ENCODE results near the gene NKD2. TPM values are rescaled to one million over a fixed set of nuclear protein-coding genes. Genes with fewer than 3 reads are reported as not detected.
"Not testable (repeated sequence)": the region's sequence is repeated elsewhere in the genome, so short reads cannot be mapped to it uniquely, and the experiment has no call there.

Gene NKD2
- total RNA-seq, 1 experiment from 2014 or later = not detected

DNA sequence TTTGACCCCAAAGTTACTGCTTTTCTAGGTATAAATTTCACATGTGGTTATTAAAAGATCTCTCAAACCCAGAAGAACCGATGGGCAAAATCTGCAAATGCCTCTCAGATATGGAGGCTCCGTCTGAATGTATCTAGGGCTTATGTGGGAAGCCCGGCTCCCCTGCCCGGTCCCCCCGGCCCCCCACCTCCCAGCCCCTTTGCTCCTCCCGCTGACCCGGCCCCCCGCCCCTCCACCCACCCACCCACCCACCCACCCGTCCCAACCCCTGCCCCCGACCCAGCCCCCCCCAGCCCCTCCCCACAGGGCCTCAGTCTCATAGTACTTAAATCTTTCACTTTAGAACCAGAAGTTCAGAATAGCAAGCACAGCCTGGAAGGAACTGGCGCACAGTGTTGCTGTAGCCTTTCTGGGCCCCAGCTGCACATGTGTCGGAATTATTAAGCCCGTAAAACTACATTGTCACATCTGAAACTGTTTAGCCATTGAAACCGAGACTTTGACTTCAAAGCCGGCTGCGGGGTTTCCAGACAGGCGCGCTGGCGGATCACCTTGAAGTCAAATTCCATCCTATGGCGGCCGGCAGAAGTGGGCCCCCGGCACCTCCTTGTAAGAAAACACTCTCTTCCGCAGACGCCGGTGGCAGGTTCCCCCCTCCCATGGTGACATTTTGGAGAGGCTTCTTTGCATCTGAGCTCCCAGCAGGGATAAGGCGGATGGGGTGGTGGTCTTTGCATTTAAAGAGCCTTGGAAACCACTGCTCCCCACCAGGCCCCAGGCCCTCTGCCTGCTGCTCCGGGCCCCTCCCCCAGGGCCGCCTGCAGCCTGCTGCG, 12.8 kb downstream of the NKD2 start:
- DNase-seq = no peak
- Histone ChIP-seq H3K27ac (ENCODE audit: low read length) (no peak overlapping the region), H3K4me1 (ENCODE audit: low read length) (no peaks in the 10 kb centered on the region), H3K9ac (ENCODE audit: low read length) (no peak overlapping the region), H3K9me2 (replicated peaks; ENCODE audit: insufficient read depth, low read length) (no peaks in the 10 kb centered on the region), H3K27me3 (ENCODE audit: low read length) (no peaks in the 10 kb centered on the region), H3K4me3 (ENCODE audit: low read length) (no peak overlapping the region), H3K36me3 (ENCODE audit: insufficient read depth, low read length) (no peaks in the 10 kb centered on the region), H2AFZ (ENCODE audit: low read length) (no peak overlapping the region), H3K9me3 (ENCODE audit: low read length) (no peaks in the 10 kb centered on the region), H4K20me1 (ENCODE audit: insufficient read depth, low read depth, low read length) (no peaks in the 10 kb centered on the region), H3K79me2 (ENCODE audit: low read length) (no peaks in the 10 kb centered on the region), H3K4me2 (ENCODE audit: low read depth, low read length, poor library complexity, severe bottlenecking) (no peak overlapping the region)

DNA sequence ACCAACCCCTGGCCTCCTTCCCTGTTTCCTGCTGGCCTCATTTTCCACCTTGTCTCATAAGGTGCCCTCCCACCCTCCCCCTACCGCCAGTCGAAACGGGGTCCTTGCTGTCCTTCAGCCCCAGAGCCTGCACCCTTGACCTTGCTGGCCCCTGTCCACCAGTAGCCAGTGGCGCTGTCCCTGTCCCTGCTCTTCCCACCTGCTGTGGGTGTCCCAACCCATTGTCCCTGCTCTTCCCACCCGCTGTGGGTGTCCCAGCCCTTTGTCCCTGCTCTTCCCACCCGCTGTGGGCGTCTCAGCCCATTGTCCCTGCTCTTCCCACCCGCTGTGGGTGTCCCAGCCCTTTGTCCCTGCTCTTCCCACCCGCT, 13.4 kb downstream of the NKD2 start:
- not testable (repeated sequence) for H3K9me3 ChIP-seq (ENCODE audit: low read length); H3K9ac ChIP-seq (ENCODE audit: low read length); H3K4me1 ChIP-seq (ENCODE audit: low read length); H3K4me2 ChIP-seq (ENCODE audit: low read depth, low read length, poor library complexity, severe bottlenecking); DNase-seq; H3K4me3 ChIP-seq (ENCODE audit: low read length); H4K20me1 ChIP-seq (ENCODE audit: insufficient read depth, low read depth, low read length); H3K9me2 ChIP-seq (replicated peaks; ENCODE audit: insufficient read depth, low read length); H3K79me2 ChIP-seq (ENCODE audit: low read length); H3K36me3 ChIP-seq (ENCODE audit: insufficient read depth, low read length); H3K27ac ChIP-seq (ENCODE audit: low read length); H3K27me3 ChIP-seq (ENCODE audit: low read length); H2AFZ ChIP-seq (ENCODE audit: low read length)

DNA sequence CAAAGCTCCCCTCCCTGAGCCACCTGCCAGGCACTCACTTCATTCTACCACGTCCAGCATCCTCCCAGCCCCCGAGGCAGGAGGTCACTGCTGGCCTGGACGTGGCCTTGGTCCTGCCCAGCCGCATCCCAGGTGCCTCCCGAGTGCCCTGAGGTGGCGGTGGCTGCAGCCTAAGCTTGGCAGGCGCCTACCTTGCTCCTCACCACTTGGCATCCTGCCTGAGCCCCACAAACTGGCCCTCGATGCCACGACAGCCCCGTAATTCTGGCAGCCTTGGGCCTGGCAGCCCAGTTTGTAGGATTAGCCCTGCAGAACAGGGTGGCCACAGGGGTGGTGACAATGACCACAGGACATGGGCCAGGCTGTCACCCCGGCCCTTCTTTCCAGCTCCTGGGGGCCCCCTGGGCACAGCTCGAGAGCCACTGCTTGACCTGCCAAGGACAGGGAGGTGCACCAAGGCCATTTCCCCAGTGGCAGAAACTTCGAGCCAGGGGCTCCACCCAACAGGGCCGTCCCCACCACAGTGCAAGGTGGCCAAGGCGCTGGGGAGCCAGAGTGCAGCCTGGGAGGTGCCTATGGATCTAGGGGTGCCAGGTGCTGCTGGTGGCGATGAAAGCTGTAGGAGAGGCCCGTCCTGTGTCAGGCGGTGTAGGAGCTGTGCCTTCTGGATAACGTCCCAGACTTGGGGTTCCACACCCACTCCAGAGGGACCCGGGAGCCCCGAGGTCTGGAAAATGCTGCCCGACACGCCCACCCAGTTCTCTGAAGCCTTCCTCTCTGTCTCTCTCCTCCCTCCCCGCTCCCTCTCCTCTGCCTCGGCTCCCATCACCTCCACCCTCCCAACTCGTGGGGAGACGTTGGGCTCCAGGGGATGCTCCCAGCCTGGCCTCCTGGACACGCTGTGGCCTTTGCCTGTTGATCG, 18.4 kb downstream of the NKD2 start:
- no peak overlapping the region for H3K27ac ChIP-seq (ENCODE audit: low read length)
- no peaks in the 10 kb centered on the region for H3K9me3 ChIP-seq (ENCODE audit: low read length)
- no peak overlapping the region for H3K4me2 ChIP-seq (ENCODE audit: low read depth, low read length, poor library complexity, severe bottlenecking)
- no peak for DNase-seq
- no peaks in the 10 kb centered on the region for H3K36me3 ChIP-seq (ENCODE audit: insufficient read depth, low read length)
- no peak overlapping the region for H3K4me3 ChIP-seq (ENCODE audit: low read length)
- no peaks in the 10 kb centered on the region for H3K9me2 ChIP-seq (replicated peaks; ENCODE audit: insufficient read depth, low read length)
- no peaks in the 10 kb centered on the region for H3K79me2 ChIP-seq (ENCODE audit: low read length)
- H3K9ac ChIP-seq (ENCODE audit: low read length) = no peak overlapping the region
- H4K20me1 ChIP-seq (ENCODE audit: insufficient read depth, low read depth, low read length) = no peaks in the 10 kb centered on the region
- no peak overlapping the region for H2AFZ ChIP-seq (ENCODE audit: low read length)
- H3K27me3 ChIP-seq (ENCODE audit: low read length) = no peaks in the 10 kb centered on the region
- no peaks in the 10 kb centered on the region for H3K4me1 ChIP-seq (ENCODE audit: low read length)

DNA sequence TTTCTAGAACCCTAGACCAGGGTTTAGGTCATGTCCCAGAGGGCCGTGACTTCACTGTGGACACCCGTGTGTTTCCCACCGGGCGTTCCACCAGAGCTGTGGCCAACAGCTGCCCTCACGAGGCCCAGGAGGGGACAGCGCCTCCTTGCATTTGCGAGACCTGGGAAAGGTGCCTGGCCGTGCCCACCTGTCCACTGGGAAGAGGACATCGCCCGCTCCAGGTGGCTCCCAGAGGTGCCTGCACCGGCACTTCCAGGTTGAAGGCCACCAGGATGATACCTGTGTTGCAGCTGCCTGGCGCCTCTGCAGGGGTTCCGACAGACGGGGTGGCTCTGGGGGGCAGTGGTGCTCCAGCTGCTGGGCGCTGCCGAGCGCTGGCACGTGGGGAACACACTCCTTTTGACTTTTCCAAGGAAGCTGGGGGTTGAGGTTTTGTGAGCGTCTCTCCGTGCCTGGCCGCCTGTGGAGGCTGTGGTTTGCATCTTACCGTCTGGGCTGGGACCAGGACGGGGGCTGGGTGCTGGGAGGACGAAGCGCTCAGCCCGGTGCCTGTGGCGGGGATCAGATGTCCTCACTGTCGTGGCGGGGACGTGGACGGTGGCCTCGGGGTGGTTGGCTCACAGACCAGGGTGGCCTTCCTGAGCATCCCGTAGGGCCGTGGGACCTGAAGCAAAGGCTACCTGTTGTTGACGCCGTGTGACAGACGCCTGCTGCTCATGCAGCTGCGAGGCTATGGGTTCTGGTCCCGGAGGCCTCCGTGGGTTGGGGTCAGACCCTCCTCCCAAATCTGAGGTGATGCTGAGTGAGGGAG, 19.2 kb downstream of the NKD2 start:
- no peaks in the 10 kb centered on the region for H3K36me3 ChIP-seq (ENCODE audit: insufficient read depth, low read length)
- H4K20me1 ChIP-seq (ENCODE audit: insufficient read depth, low read depth, low read length) = no peaks in the 10 kb centered on the region
- H3K4me2 ChIP-seq (ENCODE audit: low read depth, low read length, poor library complexity, severe bottlenecking) = no peak overlapping the region
- H3K9ac ChIP-seq (ENCODE audit: low read length) = no peak overlapping the region
- H3K4me1 ChIP-seq (ENCODE audit: low read length) = no peaks in the 10 kb centered on the region
- no peaks in the 10 kb centered on the region for H3K9me3 ChIP-seq (ENCODE audit: low read length)
- H3K27ac ChIP-seq (ENCODE audit: low read length) = no peak overlapping the region
- DNase-seq = no peak
- no peaks in the 10 kb centered on the region for H3K27me3 ChIP-seq (ENCODE audit: low read length)
- no peaks in the 10 kb centered on the region for H3K9me2 ChIP-seq (replicated peaks; ENCODE audit: insufficient read depth, low read length)
- no peaks in the 10 kb centered on the region for H3K79me2 ChIP-seq (ENCODE audit: low read length)
- H2AFZ ChIP-seq (ENCODE audit: low read length) = no peak overlapping the region
- no peak overlapping the region for H3K4me3 ChIP-seq (ENCODE audit: low read length)

DNA sequence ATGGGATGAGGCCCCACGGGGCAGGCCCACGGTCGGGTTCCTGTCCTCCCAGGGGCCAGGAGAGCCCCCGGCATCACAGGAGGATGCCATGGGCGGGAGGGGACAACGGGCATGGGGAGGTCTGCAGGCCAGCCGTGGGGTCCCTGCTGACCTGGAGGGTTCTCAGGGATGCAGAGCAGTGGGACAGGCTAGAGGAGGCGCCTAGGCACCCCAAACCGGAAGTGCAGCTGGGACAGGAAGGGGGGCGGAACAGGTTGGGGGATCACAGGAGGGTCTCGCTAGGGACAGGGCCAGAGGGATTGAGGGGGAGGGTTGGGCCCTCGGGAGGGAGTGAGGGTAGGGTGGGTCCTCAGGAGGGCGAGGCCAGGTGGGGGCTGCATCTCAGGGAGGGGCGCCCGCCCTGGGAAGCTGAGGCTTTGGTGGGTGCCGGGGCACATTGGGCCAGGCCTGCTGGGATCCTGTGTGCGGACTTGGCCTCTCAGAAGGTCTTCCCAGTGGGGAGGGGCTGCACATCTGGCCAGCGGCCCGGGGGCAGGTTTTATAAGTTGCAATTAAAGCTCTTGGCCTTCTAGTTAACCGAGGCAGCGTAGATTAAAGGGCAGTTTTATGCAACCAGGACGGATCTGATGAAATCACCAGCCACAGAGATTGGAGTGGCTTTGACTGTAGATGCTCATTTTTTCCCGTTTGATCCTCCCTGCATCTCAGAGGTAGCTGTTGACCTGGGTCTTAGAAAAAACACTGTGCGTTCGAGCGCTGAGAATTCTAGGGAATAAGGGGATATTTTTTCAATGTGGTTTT, 20.1 kb downstream of the NKD2 start:
- Histone ChIP-seq H3K9ac (ENCODE audit: low read length) (no peak overlapping the region), H3K4me3 (ENCODE audit: low read length) (no peak overlapping the region), H3K9me3 (ENCODE audit: low read length) (no peaks in the 10 kb centered on the region), H3K9me2 (replicated peaks; ENCODE audit: insufficient read depth, low read length) (no peaks in the 10 kb centered on the region), H3K79me2 (ENCODE audit: low read length) (no peaks in the 10 kb centered on the region), H3K36me3 (ENCODE audit: insufficient read depth, low read length) (no peaks in the 10 kb centered on the region), H3K27ac (ENCODE audit: low read length) (no peak overlapping the region), H4K20me1 (ENCODE audit: insufficient read depth, low read depth, low read length) (no peaks in the 10 kb centered on the region), H3K27me3 (ENCODE audit: low read length) (no peaks in the 10 kb centered on the region), H3K4me2 (ENCODE audit: low read depth, low read length, poor library complexity, severe bottlenecking) (no peak overlapping the region), H2AFZ (ENCODE audit: low read length) (no peak overlapping the region), H3K4me1 (ENCODE audit: low read length) (no peaks in the 10 kb centered on the region)
- no peak for DNase-seq

DNA sequence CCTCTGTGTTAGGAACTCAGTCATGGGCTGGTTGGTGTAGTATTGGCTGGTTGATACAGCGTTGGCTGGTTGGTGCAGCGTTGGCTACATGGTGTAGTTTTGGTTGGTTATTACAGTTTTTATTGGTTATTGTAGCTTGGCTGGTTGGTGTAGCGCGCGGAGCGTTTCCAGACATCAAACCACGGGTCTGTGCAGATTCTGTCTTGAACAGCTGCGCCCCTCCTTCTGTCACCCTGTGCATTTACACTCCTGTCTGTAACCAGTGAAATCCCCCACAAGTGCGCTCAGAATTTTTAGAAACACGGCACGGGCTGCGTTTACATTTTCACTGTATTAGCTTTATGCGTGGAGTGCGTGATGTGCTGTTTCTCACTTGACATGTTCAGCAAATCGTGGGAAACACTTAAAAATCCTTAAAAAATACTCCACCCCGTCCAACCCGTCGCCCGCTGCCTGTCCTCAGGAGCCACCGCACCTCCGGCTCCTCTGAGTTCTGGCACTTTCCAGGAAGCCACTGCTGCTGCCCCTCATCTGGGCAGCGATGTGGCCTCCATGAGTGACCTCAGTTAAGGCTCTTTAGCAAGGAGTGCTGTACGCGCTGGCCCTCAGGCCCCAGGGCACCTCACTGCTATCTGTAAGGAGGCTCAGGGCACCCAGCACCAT, 20.8 kb downstream of the NKD2 start:
- Histone ChIP-seq H3K27ac (ENCODE audit: low read length) (no peak overlapping the region), H3K27me3 (ENCODE audit: low read length) (no peaks in the 10 kb centered on the region), H3K36me3 (ENCODE audit: insufficient read depth, low read length) (no peaks in the 10 kb centered on the region), H3K4me1 (ENCODE audit: low read length) (no peaks in the 10 kb centered on the region), H3K9me2 (replicated peaks; ENCODE audit: insufficient read depth, low read length) (no peaks in the 10 kb centered on the region), H3K4me2 (ENCODE audit: low read depth, low read length, poor library complexity, severe bottlenecking) (no peak overlapping the region), H2AFZ (ENCODE audit: low read length) (no peak overlapping the region), H3K9me3 (ENCODE audit: low read length) (no peaks in the 10 kb centered on the region), H4K20me1 (ENCODE audit: insufficient read depth, low read depth, low read length) (no peaks in the 10 kb centered on the region), H3K4me3 (ENCODE audit: low read length) (no peak overlapping the region), H3K9ac (ENCODE audit: low read length) (no peak overlapping the region), H3K79me2 (ENCODE audit: low read length) (no peaks in the 10 kb centered on the region)
- DNase-seq = no peak

DNA sequence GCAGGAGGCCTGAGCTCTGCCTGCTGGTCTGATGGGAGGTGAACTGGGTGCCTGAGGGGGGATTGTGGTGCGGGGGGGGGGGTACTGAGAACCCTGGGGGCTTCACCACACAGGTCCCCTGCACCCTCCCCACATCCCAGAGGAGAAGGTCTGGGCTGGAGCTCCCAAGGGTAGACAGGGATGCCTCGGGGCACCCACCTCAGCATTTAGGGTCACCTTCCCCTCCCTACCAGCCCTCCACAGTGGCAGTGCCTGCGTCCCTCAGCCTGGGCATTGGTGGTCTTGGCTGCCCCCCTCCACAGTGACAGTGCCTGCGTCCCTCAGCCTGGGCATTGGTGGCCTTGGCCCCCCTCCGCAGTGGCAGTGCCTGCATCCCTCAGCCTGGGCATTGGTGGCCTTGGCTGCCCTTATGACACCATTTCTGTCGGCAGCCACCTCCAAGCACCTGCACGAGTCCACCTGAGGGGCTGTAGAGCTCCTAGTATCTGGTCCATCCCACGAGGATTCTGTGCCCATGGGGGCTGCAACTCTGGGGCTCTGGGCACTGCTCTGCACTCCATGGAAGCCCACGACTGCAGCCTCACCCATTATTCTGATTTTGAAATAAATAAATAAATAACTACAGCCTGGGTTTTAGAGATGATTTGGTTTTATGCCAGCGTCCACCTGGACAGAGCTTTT, 21.5 kb downstream of the NKD2 start:
- H4K20me1 ChIP-seq (ENCODE audit: insufficient read depth, low read depth, low read length) = no peaks in the 10 kb centered on the region

More for the DNA sequence above, 21.5 kb downstream of the NKD2 start:
- H3K4me2 ChIP-seq (ENCODE audit: low read depth, low read length, poor library complexity, severe bottlenecking) = no peak overlapping the region
- H3K79me2 ChIP-seq (ENCODE audit: low read length) = no peaks in the 10 kb centered on the region
- no peak overlapping the region for H3K27ac ChIP-seq (ENCODE audit: low read length)
- no peaks in the 10 kb centered on the region for H3K36me3 ChIP-seq (ENCODE audit: insufficient read depth, low read length)
- no peak overlapping the region for H3K9ac ChIP-seq (ENCODE audit: low read length)
- no peak overlapping the region for H2AFZ ChIP-seq (ENCODE audit: low read length)
- no peaks in the 10 kb centered on the region for H3K4me1 ChIP-seq (ENCODE audit: low read length)
- H3K4me3 ChIP-seq (ENCODE audit: low read length) = no peak overlapping the region
- no peak for DNase-seq
- H3K9me3 ChIP-seq (ENCODE audit: low read length) = no peaks in the 10 kb centered on the region
- H3K9me2 ChIP-seq (replicated peaks; ENCODE audit: insufficient read depth, low read length) = no peaks in the 10 kb centered on the region
- H3K27me3 ChIP-seq (ENCODE audit: low read length) = no peaks in the 10 kb centered on the region
